ENCODE data around the gene UCN2.
"Not testable (repeated sequence)": the region's sequence is repeated elsewhere in the genome, so short reads cannot be mapped to it uniquely, and the experiment has no call there.

Gene UCN2

DNA sequence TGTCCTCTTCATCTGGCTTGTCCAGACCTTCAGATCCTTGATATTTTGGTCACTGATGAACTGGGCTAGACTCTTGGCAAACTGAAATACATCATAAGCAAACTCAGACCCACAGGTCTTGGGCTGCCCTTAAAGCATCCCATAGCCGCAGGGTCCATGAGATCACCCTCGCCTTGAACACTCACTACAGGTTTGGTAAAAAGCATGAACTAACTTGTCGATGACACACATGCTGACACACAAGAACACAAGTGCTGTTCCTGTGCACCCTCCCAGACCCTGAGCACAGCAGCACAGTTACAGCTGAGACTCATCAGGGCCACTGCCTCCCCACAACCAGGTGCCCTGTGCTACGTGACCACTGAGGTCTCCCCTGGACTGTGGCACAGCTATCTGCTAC, 28.0 kb downstream of the UCN2 start:
- H3K4me3 ChIP-seq (ENCODE audit: low read depth, low read length), result no peak overlapping the region
- no peak for TF ChIP-seq CTCF (IDR thresholded peaks at IDR 0.05; ENCODE audit: low read depth, low read length)

- TF ChIP-seq CTCF (IDR thresholded peaks at IDR 0.05; ENCODE audit: low read depth, low read length), result no peak
- no peak overlapping the region for H3K4me3 ChIP-seq (ENCODE audit: low read depth, low read length)
Measured at GRCh38 chr3:48532977-48533337, 30.6 kb downstream of the UCN2 start.

GRCh38 chr3:48532271-48532976, 31.2 kb downstream of the UCN2 start:
- TF ChIP-seq CTCF (IDR thresholded peaks at IDR 0.05; ENCODE audit: low read depth, low read length), result no peak
- H3K4me3 ChIP-seq (ENCODE audit: low read depth, low read length), result no peak overlapping the region

DNA sequence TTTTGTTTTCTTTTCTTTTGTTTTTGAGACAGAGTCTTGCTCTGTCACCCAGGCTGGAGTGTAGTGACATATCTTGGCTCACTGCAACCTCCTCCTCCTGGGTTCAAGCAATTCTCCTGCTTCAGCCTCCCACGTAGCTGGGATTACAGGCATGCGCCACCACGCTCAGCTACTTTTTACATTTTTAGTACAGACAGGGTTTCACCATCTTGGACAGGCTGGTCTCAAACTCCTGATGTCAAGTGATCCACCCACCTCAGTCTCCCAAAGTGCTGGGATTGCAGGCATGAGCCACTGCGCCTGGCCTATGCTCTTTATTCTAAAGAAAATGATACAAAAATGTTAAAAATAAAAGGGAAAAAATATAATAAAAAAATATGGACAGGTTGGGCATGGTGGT, 32.9 kb downstream of the UCN2 start:
- H3K4me3 ChIP-seq (ENCODE audit: low read depth, low read length), result not testable (repeated sequence)

DNA sequence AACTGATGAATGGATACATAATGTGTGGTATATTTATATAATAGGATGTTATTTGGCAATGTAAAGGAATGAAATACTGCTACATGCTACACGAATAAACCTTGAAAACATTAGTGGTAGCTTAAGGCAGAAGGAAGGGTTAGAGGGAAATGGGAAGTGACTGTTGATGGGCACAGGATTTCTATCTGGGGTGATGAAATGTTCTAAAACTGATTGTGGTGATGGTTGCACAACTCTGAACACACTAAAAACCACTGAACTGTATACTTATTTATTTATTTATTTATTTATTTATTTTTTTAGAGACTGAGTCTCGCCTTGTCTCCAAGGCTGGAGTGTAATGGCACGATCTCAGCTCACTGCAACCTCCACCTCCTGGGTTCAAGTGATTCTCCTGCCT, 34.8 kb downstream of the UCN2 start:
- H3K4me3 ChIP-seq (ENCODE audit: low read depth, low read length), result no peak overlapping the region
- TF ChIP-seq CTCF (IDR thresholded peaks at IDR 0.05; ENCODE audit: low read depth, low read length), result no peak

GRCh38 chr3:48528048-48528447, 35.5 kb downstream of the UCN2 start:
- H3K4me3 ChIP-seq (ENCODE audit: low read depth, low read length), result no peak overlapping the region
- TF ChIP-seq CTCF (IDR thresholded peaks at IDR 0.05; ENCODE audit: low read depth, low read length), result no peak

- no peak for TF ChIP-seq CTCF (IDR thresholded peaks at IDR 0.05; ENCODE audit: low read depth, low read length)
- H3K4me3 ChIP-seq (ENCODE audit: low read depth, low read length), result no peak overlapping the region
Measured at GRCh38 chr3:48524970-48525369, 38.6 kb downstream of the UCN2 start.

- no peak for TF ChIP-seq CTCF (IDR thresholded peaks at IDR 0.05; ENCODE audit: low read depth, low read length)
- no peak overlapping the region for H3K4me3 ChIP-seq (ENCODE audit: low read depth, low read length)
Measured at GRCh38 chr3:48521635-48522034, 41.9 kb downstream of the UCN2 start.
